K562 (cell line): ENCODE measurements around the gene SLAIN1. TPM values are rescaled to one million over a fixed set of nuclear protein-coding genes. Genes with fewer than 3 reads are reported as not detected.

Source experiments
- ATAC-seq: fragments of 200-7000 bp; cut with Tn5 transposase; 3 replicates; pipeline ENCODE4 v1.9.1; 2020; ENCODE audit warnings: moderate library complexity
- BruUV-seq: library from RNA; stranded (reverse); fragments of 400-500 nt; replicated peaks from 2 replicates; lab custom pipeline; 2021; lab: Mats Ljungman, UMichigan
- CTCF ChIA-PET: fragments of 300-600 bp; formaldehyde crosslinking; extraction: SDS; loops from one replicate; lab custom pipeline; 2021; ENCODE audit warnings: low intra/inter-chr PET ratio; lab: Yijun Ruan, JAX
- POLR2A ChIA-PET: fragments of 300-600, 350-650 bp; sonication (Branson Sonifier 250); formaldehyde crosslinking; extraction: SDS; loops from one replicate; lab custom pipeline; 2021; ENCODE audit warnings: antibody characterized with exemption, inconsistent platforms; lab: Yijun Ruan, JAX
- DNase-seq, 4 experiments: peaks; one replicate each; pipeline versions ENCODE4 v3.0.0 to v3.0.0-alpha.2; 2011 to 2018; ENCODE audit warnings: low spot score in 3 of 4, mixed read lengths in 3 of 4; ENCODE audit errors: extremely low read depth in 1 of 4
- FAIRE-seq: peaks from 2 replicates; lab custom pipeline; 2011; peaks lifted over from hg19 to GRCh38; lab: Jason Lieb, UNC
- H2AFZ ChIP-seq: 2 replicates; pipeline ENCODE4 v1.6.0; 2011; ENCODE audit warnings: low read depth, low read length, control low read depth, inconsistent platforms
- H3K27ac ChIP-seq: fragments of 200-600 bp; 3 replicates; pipeline ENCODE4 v1.8.0; 2011; ENCODE audit warnings: low read depth, mild to moderate bottlenecking, control low read depth, inconsistent platforms, low read length, moderate library complexity, mixed read lengths; ENCODE audit errors: extremely low read depth
- H3K27me3 ChIP-seq, 2 experiments: fragments of 300-600 bp in 1 of 2; 2 replicates in 1 of 2; 3 replicates in 1 of 2; pipeline versions ENCODE4 v1.6.0 to v1.8.0; 2011; ENCODE audit warnings: inconsistent platforms in 2 of 2, low read length in 2 of 2, mild to moderate bottlenecking in 1 of 2, mixed read lengths in 1 of 2, moderate library complexity in 1 of 2; ENCODE audit not compliant: control insufficient read depth in 2 of 2, insufficient read depth in 2 of 2
- H3K36me3 ChIP-seq: fragments of 300-600 bp; 3 replicates; pipeline ENCODE4 v1.8.0; 2011; ENCODE audit warnings: mild to moderate bottlenecking, low read length, inconsistent platforms; ENCODE audit not compliant: control insufficient read depth, insufficient read depth
- H3K4me1 ChIP-seq, 2 experiments: fragments of 200-600 bp in 1 of 2; replicated peaks in 1 of 2; 2 replicates in 1 of 2; 3 replicates in 1 of 2; pipeline versions ENCODE4 v1.5.1 to v1.8.0; 2011; ENCODE audit warnings: inconsistent platforms in 2 of 2, low read length in 2 of 2, mild to moderate bottlenecking in 1 of 2, mixed read lengths in 1 of 2, moderate library complexity in 1 of 2; ENCODE audit not compliant: control insufficient read depth in 2 of 2, insufficient read depth in 2 of 2
- H3K4me2 ChIP-seq: 2 replicates; pipeline ENCODE4 v1.6.1; 2011; ENCODE audit warnings: low read length, control low read depth, inconsistent platforms, mixed read lengths; ENCODE audit not compliant: insufficient read depth
- H3K4me3 ChIP-seq: fragments of 200-600 bp; sonication (generic), shearing (Covaris generic); 2 replicates; pipeline ENCODE4 v1.5.1; 2016; ENCODE audit warnings: control low read depth, inconsistent platforms
- H3K79me2 ChIP-seq: fragments of 200-600 bp; 3 replicates; pipeline ENCODE4 v1.8.0; 2011; ENCODE audit warnings: low read length, inconsistent platforms; ENCODE audit not compliant: control insufficient read depth, insufficient read depth
- H3K9ac ChIP-seq, 2 experiments: 2 replicates each; pipeline versions ENCODE4 v1.6.0 to v1.6.1; 2011; ENCODE audit warnings: low read depth in 2 of 2, low read length in 2 of 2, control low read depth in 1 of 2, inconsistent platforms in 1 of 2, mild to moderate bottlenecking in 1 of 2, mixed read lengths in 1 of 2; ENCODE audit not compliant: insufficient read depth in 1 of 2
- H3K9me1 ChIP-seq: one replicate; pipeline ENCODE4 v1.6.0; 2011; ENCODE audit warnings: inconsistent platforms, mild to moderate bottlenecking, low read length, moderate library complexity; ENCODE audit not compliant: control insufficient read depth, insufficient read depth
- H3K9me3 ChIP-seq: replicated peaks from 2 replicates; pipeline ENCODE4 v1.5.1; 2011; ENCODE audit warnings: low read depth, low read length, inconsistent platforms; ENCODE audit not compliant: control insufficient read depth, insufficient read depth
- H4K20me1 ChIP-seq: replicated peaks from 2 replicates; pipeline ENCODE4 v1.6.1; 2011; ENCODE audit warnings: low read length, inconsistent platforms, mixed read lengths; ENCODE audit not compliant: control insufficient read depth, insufficient read depth
- ARID3B ChIP-seq: fragments of 250-450 bp; sonication (Bioruptor Pico); IDR thresholded peaks from 2 replicates; pipeline ENCODE4 v1.4.0; 2020; ENCODE audit warnings: borderline replicate concordance
- BHLHE40 ChIP-seq: IDR thresholded peaks from 2 replicates; pipeline ENCODE4 v1.6.1; 2011; ENCODE audit warnings: low read length, improper control_type of control experiment
- C11orf30 ChIP-seq: fragments of 450-650 bp; IDR thresholded peaks from 2 replicates; pipeline ENCODE4 v1.6.1; 2016; ENCODE audit warnings: low read depth, mild to moderate bottlenecking
- COPS2 ChIP-seq: fragments of 450-650 bp; conservative IDR thresholded peaks from 2 replicates; pipeline ENCODE4 v1.6.1; 2016; ENCODE audit warnings: mild to moderate bottlenecking, moderate library complexity
- DPF2 ChIP-seq: fragments of 450-650 bp; IDR thresholded peaks from 2 replicates; pipeline ENCODE4 v1.6.1; 2016
- KDM5B ChIP-seq: fragments of 200-600 bp; sonication (generic); IDR thresholded peaks from 2 replicates; pipeline ENCODE4 v1.6.1; 2012; ENCODE audit warnings: low read depth, mild to moderate bottlenecking, moderate library complexity, low read length, control low read depth, inconsistent platforms; ENCODE audit not compliant: insufficient replicate concordance
- MAFK ChIP-seq: IDR thresholded peaks from 2 replicates; pipeline ENCODE4 v1.6.1; 2011; ENCODE audit warnings: low read length, improper control_type of control experiment
- MBD1 ChIP-seq: fragments of 250-450 bp; sonication (Bioruptor Pico); IDR thresholded peaks from 2 replicates; pipeline ENCODE4 v1.8.0; 2022; ENCODE audit warnings: inconsistent platforms
- MEF2A ChIP-seq: IDR thresholded peaks from 2 replicates; pipeline ENCODE4 v1.6.1; 2011; ENCODE audit warnings: low read depth, mild to moderate bottlenecking, low read length, moderate library complexity; ENCODE audit not compliant: control insufficient read depth
- NFIX ChIP-seq: fragments of 250-450 bp; sonication (Bioruptor Pico); IDR thresholded peaks from 2 replicates; pipeline ENCODE4 v1.4.0; 2020; ENCODE audit warnings: low read depth, mild to moderate bottlenecking, moderate library complexity
- PML ChIP-seq: IDR thresholded peaks from 2 replicates; pipeline ENCODE4 v1.6.1; 2012; ENCODE audit warnings: low read length, inconsistent platforms
- TCF15 ChIP-seq: fragments of 250-450 bp; sonication (Bioruptor Pico); IDR thresholded peaks from 2 replicates; pipeline ENCODE4 v1.8.0; 2022; ENCODE audit warnings: moderate library complexity, mild to moderate bottlenecking, inconsistent platforms
- ZNF655 ChIP-seq: fragments of 250-450 bp; sonication (Bioruptor Pico); IDR thresholded peaks from 2 replicates; pipeline ENCODE4 v1.5.0; 2021
- in situ Hi-C: fragments of 300-500 bp; cut with MboI; formaldehyde crosslinking; loops from 4 replicates; pipeline ENCODE4 v1.15.0; 2018; ENCODE audit warnings: inconsistent platforms, mixed read lengths
- intact Hi-C: fragments of 100-400 bp; cut with micrococcal nuclease; formaldehyde crosslinking; loops from 2 replicates; pipeline ENCODE4 v1.14.2; 2022
- polyA plus RNA-seq, 8 experiments: library from polyadenylated mRNA; depleted of rRNA in 4 of 8; stranded (reverse) in 5 of 8; unstranded in 3 of 8; fragments of >200 nt; fragmentation: Nextera tagmentation in 2 of 8; fragmentation: Illumina TruSeq in 1 of 8; extraction: Ambion mirVana in 2 of 8; extraction: Trizol in 1 of 8; gene quantifications; 2 replicates each; pipeline versions ENCODE4 v1.2.1 to v1.2.3, GENCODE V29; 2011 to 2014; ENCODE audit warnings: inconsistent platforms in 1 of 8, missing spikeins in 1 of 8
- total RNA-seq, 7 experiments: library from RNA; depleted of rRNA in 6 of 7; stranded (reverse); fragments of >200 nt in 6 of 7; fragmentation: Illumina TruSeq in 2 of 7; extraction: Trizol in 2 of 7; gene quantifications; 2 replicates each; pipeline versions ENCODE4 v1.2.1 to v1.2.3, GENCODE V29; 2011 to 2021; ENCODE audit warnings: low replicate concordance in 1 of 7

The SLAIN1 gene
- total and polyA plus RNA-seq, 9 of the 15 experiments (the other 6 are each of a cell fraction or from before 2014, with no cell fraction given) = 0.07 to 0.40 (median 0.10) TPM; not detected in 3

GRCh38 chr13:77701305-77701704, 3.8 kb downstream of the SLAIN1 start:
- Histone ChIP-seq H3K9me1 (no peaks in the 10 kb centered on the region), H3K9ac (no peak overlapping the region), H3K27me3 (no peaks in the 10 kb centered on the region), H3K9me3 (no peaks in the 10 kb centered on the region), H2AFZ (no peak overlapping the region), H3K36me3 (no peaks in the 10 kb centered on the region), H3K79me2 (no peaks in the 10 kb centered on the region), H3K27ac (no peak overlapping the region), H3K4me1 (peaks cover 0 to 14% of the 10 kb centered on the region in 2 experiments; a peak in 2 of 5 replicates), H3K4me2 (no peak overlapping the region), H3K4me3 (no peak overlapping the region), H4K20me1 (no peaks in the 10 kb centered on the region)
- ChIA-PET POLR2A (no interaction called here), CTCF (no interaction called here)
- no peak for DNase-seq
- no TSS peak for BruUV-seq
- intact Hi-C loops (no loop called here), in situ Hi-C loops (no loop called here)
- FAIRE-seq = no peak
- no peak for ATAC-seq
- TF ChIP-seq BHLHE40 (no peak), NFIX (CRISPR knock-in tag) (no peak), C11orf30 (no peak), MEF2A (no peak), ZNF655 (CRISPR knock-in tag) (no peak), DPF2 (no peak), PML (no peak), KDM5B (no peak), TCF15 (CRISPR knock-in tag) (no peak), MAFK (no peak), COPS2 (no peak), ARID3B (CRISPR knock-in tag) (no peak), MBD1 (CRISPR knock-in tag) (no peak)
